Measurements from ENCODE around the gene HS3ST4. TPM values are rescaled to one million over a fixed set of nuclear protein-coding genes. Genes with fewer than 3 reads are reported as not detected.

The HS3ST4 gene
- total and polyA plus RNA-seq, 8 donors = 0.58 to 1.7 (median 0.81) TPM; not detected in 3

DNA sequence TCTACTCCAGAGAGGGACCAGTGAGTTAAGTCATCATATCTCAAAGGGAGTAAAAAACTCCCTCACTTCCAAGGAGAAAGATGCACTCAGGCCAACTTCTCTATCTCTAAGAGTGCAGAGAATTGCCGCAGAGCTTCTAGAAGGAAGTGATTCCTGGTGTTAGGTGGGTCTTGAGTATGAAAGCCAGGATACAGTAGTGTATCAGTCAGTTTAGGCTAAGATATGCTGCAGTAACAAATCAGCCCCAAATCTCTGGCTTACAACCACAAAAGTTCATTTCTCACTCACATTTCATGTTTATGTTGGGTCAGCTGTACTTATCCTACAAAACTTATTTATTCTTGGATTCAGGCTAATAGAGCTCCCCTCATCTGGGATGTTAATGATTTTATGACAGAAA, 106.3 kb downstream of the HS3ST4 start:
- H3K27ac ChIP-seq = no peak overlapping the region
- no peaks in the 10 kb centered on the region for H3K36me3 ChIP-seq
- no peak for TF ChIP-seq EP300 (IDR thresholded peaks at IDR 0.05)
- TF ChIP-seq, protein P1, sequence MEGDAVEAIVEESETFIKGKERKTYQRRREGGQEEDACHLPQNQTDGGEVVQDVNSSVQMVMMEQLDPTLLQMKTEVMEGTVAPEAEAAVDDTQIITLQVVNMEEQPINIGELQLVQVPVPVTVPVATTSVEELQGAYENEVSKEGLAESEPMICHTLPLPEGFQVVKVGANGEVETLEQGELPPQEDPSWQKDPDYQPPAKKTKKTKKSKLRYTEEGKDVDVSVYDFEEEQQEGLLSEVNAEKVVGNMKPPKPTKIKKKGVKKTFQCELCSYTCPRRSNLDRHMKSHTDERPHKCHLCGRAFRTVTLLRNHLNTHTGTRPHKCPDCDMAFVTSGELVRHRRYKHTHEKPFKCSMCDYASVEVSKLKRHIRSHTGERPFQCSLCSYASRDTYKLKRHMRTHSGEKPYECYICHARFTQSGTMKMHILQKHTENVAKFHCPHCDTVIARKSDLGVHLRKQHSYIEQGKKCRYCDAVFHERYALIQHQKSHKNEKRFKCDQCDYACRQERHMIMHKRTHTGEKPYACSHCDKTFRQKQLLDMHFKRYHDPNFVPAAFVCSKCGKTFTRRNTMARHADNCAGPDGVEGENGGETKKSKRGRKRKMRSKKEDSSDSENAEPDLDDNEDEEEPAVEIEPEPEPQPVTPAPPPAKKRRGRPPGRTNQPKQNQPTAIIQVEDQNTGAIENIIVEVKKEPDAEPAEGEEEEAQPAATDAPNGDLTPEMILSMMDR (IDR thresholded peaks at IDR 0.05) = no peak
- TF ChIP-seq POLR2AphosphoS5 (IDR thresholded peaks at IDR 0.05) = no peak
- TF ChIP-seq POLR2A (IDR thresholded peaks at IDR 0.05) = no peak
- DNase-seq = no peak
- H3K4me1 ChIP-seq = no peaks in the 10 kb centered on the region
- WGBS, 5 donors = 88 to 100% (median 97%) methylated on average over 1 of the region's 1 CpG
- peaks cover 0 to 7% (median 3%) of the 10 kb centered on the region in 4 donors for H3K9me3 ChIP-seq
- intact Hi-C loops (cut with DNase I; ENCODE audit: low total_unique reads) = no loop called here
- no peaks in the 10 kb centered on the region for H3K27me3 ChIP-seq
- no peak overlapping the region for H3K4me3 ChIP-seq

DNA sequence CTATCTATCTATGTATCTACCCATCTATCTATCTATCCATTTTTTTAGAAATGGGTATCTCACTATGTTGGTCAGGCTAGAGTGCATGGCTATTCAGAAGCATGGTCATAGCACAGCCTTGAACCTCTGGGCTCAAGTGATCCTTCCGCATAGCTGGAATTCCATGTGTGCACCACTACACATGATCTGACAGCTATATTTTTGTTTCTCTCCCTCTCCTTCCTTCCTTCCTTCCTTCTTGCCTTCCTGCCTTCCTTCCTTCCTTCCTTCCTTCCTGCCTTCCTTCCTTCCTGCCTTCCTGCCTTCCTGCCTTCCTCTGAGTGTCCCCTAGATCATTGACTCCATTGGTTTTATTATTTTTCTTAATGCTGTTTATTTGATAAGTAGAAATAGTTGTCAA, 108.1 kb downstream of the HS3ST4 start:
- Histone ChIP-seq H3K4me3 (no peak overlapping the region), H3K27ac (no peak overlapping the region), H3K9me3 (peaks cover 0 to 7% (median 3%) of the 10 kb centered on the region in 4 donors), H3K4me1 (no peaks in the 10 kb centered on the region), H3K36me3 (no peaks in the 10 kb centered on the region), H3K27me3 (no peaks in the 10 kb centered on the region)
- intact Hi-C loops (cut with DNase I; ENCODE audit: low total_unique reads) = no loop called here
- WGBS, 5 donors = 89 to 96% (median 93%) methylated on average over 1 of the region's 1 CpG
- no peak for DNase-seq
- TF ChIP-seq EP300 (IDR thresholded peaks at IDR 0.05) = no peak
- TF ChIP-seq POLR2A (IDR thresholded peaks at IDR 0.05) = no peak
- TF ChIP-seq, protein P1 (IDR thresholded peaks at IDR 0.05) = no peak
- TF ChIP-seq POLR2AphosphoS5 (IDR thresholded peaks at IDR 0.05) = no peak

GRCh38 chr16:25812215-25812614, 120.5 kb downstream of the HS3ST4 start:
- intact Hi-C loops (cut with DNase I; ENCODE audit: low total_unique reads) = no loop called here
- Histone ChIP-seq H3K4me3 (no peak overlapping the region), H3K27ac (no peak overlapping the region), H3K9me3 (peaks cover 0 to 5% (median 0%) of the 10 kb centered on the region in 4 donors), H3K4me1 (peaks cover 0 to 6% (median 0%) of the 10 kb centered on the region in 4 donors), H3K36me3 (no peaks in the 10 kb centered on the region), H3K27me3 (no peaks in the 10 kb centered on the region)
- 72 to 87% (median 84%) methylated on average over 5 of the region's 5 CpGs for WGBS, 5 donors
- no peak for TF ChIP-seq POLR2AphosphoS5 (IDR thresholded peaks at IDR 0.05)
- TF ChIP-seq, protein P1 (IDR thresholded peaks at IDR 0.05) = no peak
- DNase-seq = no peak

GRCh38 chr16:25817295-25817694, 125.5 kb downstream of the HS3ST4 start:
- Histone ChIP-seq H3K27me3 (no peaks in the 10 kb centered on the region), H3K4me3 (no peak overlapping the region), H3K36me3 (no peaks in the 10 kb centered on the region), H3K4me1 (peaks cover 0 to 6% (median 0%) of the 10 kb centered on the region in 4 donors), H3K27ac (no peak overlapping the region), H3K9me3 (peaks cover 0 to 5% (median 0%) of the 10 kb centered on the region in 4 donors)
- DNase-seq = no peak
- intact Hi-C loops (cut with DNase I; ENCODE audit: low total_unique reads) = no loop called here
- 81 to 84% (median 82%) methylated on average over 6 of the region's 6 CpGs for WGBS, 5 donors
- TF ChIP-seq EP300 (IDR thresholded peaks at IDR 0.05) (no peak), POLR2A (IDR thresholded peaks at IDR 0.05) (no peak), POLR2AphosphoS5 (IDR thresholded peaks at IDR 0.05) (no peak)
- TF ChIP-seq, protein P1 (IDR thresholded peaks at IDR 0.05) = no peak

Measured in stomach (tissue), 9 donors.